NCI-H345 treated with DMSO at 0.1 percent for 48 hours (cell line): ENCODE results near the gene TCERG1L.

Source experiments
- DNase-seq: peaks from one replicate; lab custom pipeline; 2025; ENCODE audit not compliant: unreplicated experiment; lab: John Stamatoyannopoulos, UW

The TCERG1L gene

DNA sequence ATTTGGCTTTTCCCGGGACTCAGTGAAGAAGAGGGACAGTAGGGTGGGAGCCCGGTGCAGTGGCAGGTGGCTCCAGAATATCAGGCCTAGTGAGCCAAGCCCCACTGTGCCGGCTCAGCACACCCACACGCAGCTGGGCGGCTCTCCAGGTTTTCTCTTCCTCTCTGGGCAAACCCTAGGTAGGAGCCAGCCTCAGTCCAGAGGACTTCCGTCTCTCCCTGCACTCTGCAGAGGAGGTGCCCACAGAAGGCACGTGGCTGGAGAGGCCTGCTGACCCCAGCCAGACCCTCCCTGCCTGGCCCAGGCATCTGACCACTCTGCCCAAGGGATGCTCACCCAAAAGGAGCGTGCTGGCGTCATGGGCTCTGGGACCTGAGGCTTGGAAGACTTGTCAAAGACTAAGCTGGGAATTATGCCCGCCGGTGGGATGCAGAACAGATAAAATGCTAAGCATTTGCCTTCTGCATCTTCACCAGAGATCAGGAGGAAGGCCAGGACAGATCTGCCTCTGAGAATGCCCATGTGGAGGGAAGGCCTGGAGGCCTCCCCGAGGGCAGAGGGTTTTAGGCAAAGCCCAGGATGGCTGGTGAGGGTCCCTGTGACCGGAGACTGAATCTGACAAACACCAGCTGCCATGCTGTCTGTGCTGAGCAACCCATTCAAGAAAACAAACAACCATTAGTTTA, 40.2 kb downstream of the TCERG1L start:
- no peak for DNase-seq

DNA sequence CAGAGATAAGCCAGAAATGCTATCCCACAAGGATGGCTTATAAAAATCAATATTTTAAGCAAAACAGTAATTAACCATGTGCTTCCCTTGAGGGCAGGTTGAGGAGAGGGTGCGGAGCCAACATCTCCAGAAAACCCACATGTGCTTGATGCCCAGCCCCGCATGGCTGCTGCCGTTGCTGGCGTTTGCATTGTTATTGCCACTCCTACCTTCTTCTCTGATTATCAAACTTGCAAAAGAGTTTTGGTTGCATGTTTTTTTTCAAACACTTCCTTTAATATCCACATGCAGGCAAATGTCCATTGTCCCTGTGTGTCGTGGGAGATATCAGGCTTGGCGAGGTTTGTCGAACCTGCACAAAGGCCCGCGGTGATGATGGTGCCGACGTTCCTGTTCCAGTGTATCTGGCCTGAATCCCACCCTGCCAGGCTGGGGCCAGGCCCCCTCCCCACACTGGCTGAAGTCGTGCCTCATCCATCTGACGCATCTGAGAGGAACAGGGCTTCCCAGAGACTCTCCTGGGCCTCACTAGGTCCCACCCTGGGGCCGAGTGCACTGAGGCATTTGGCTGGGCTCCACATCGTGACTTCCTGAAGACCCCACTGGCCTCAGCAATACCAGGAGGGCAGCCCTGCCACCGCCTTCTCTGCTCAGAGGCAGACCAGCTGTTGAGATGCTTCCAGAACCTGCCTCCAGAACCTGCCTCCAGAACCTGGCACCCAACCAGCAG, 40.9 kb downstream of the TCERG1L start:
- peak; percentile 63 for DNase-seq

DNA sequence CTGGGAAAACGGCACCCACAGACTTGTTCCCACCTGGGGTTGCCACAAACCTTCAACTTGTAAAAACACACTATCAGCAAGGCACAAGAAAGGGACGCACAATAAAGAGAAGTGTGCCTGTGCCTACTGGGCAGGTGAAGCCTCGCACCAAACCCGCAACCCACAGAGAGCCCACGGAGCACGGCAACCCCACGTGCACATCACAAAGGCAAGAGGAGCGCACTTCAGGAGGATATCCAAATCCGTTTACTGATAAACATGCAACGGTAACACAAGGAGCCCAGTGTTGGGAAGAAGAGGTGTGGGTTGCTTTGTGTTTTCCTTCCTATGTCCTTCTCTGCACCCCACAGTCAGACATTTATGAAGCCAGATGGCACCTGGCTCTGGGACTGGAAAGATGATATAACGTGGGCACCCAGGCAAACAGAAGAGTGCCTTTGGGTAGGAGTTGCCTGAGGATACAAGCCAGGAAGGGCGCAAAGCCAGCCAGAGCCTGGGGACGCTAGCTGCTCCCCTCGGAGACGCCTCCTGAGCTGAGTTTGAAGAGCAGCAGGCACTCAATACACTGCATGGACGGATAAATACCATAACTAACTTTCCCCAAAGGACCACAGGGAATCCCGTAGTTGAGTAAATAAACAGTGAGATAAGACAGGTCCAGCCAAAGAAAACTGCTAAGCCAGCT, 41.6 kb downstream of the TCERG1L start:
- DNase-seq: peak; percentile 63

DNA sequence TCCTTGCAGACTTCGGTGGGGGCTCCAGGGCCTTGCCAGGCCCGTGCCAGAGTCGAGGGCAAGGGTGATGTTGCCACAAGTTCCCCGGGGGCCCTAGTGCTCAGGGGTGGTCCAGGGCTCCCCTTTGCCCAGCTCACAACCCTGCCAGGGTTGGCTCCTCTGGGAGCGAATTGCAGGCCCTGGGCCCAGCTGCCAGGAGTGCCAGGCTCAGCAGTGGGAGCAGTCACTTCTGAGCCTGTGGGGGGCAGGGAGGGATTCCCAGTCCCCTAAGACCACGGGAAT, 43.8 kb downstream of the TCERG1L start:
- no peak for DNase-seq

DNA sequence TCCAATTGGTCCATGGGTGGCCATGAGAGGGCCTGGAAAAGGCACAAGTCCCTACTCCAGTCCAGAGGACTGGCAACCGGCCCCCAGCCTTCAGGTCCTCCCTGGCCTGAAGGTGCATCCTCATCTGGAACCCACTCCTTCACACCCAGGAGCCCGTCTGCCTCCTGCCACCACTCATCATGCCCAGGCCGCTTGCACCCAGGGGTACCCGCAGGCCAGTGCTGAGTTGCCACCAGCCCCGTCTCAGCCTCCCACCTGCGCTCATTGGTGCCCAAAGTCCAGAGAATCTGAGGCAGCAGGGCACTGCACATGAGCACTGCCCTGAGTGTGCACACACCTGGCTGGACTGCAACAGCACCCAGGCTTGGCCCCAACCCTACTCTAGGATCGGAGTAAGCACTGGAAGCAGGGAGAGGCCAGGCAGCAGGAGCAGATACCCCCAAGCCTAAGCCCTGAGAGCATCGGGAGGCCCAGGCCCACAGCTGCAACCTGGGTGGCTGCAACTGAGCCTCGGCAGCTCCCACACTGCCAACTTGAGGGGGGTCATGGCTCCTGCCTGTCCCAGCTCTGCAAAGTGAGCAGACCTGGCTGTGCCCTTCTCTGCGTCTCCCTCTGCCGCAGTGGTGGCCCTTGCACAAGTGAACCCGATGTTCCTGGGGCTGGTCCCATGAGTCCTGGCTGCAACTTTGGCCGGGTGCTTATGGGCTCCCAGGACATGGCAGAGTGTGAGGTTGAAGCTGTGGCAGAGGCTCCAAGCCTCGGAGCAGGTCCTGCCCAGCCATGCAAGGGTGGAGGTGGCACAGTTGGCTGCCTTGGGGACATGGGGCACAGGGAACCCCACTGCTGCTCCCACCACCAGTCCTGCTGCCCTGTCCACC, 44.3 kb downstream of the TCERG1L start:
- DNase-seq: no peak

- DNase-seq: no peak
Observed at GRCh38 chr10:131264110-131264788, 47.3 kb downstream of the TCERG1L start.

DNA sequence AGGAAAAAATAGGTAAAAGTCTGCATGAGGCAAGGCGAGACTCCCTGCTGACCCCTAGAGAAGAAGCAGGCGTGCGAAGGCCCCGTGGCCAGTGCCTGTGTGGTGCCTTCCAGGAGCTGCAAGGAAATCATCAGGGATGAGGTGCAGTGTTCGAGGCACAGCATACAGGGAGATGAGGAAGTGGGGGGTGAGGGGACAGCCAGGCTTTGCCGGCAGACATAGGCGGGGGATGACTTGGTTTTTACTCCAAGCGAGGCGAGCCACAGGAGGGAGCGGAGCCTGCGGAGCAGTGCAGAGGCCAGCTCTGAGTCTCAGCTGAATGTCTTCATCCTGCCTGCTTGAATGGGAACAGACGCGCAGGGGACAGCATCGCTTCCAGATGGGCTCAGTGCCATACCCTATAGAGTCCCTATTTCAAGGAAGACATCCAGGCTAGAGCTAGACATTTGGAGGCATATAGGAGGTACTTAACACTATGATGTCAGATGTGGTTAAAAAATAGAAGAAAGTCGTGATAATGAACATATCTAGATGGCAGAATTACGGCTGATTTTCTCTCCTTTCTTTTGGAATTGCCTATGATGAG, 49.5 kb downstream of the TCERG1L start:
- no peak for DNase-seq

DNA sequence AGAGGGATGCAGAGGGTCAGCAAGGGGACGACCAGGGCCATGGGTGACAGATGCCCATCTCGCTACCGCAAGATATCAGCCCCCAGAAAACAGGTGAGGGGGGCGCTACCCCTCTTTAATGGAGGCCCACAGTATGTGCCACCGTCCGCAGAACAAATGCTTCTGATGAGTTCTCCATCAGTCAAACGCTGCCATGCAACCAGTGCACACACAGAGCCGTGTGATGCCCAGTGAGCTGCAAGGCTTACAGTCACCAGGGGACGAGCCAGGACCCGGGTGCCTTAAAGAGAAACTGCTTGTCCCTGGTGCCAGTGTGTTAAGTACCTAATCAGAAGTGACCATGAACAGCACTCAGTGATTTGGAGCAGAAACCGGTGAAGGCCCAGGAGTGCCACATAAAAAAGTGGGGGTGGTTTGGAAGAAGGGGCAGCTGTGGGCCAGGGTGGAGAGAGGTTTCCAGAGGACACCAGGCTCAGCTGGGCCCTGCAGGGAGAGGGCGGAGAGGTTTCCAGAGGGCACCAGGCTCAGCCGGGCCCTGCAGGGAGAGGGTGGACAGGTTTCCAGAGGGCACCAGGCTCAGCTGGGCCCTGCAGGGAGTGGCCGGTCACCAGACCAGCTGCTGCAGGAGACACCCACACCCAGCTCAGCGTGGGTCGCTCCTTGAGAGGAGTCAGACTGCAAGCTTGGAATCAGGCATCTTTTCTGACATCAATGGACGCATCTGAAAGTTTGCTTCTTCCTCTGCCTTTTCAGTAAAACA, 50.9 kb downstream of the TCERG1L start:
- no peak for DNase-seq

DNA sequence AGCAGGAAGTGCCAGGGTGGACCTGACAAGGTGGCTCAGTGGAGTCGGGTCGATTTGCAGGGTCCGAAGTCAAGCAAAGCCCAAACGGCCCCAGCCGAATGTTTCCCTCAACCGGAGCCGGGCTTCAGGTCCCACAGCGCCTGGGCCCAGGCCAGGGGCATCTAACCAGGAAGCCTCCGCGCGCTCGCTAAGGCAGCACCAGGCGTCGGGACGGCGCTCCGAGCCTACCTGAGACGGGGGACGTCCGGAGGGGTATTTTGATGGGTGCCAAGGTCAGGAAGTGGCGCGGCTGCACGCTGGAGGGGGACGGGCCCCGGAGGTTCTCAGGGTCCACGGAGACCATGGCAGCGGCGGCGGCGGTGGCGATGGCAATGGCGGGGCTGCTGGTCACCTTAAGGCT, 51.5 kb downstream of the TCERG1L start:
- DNase-seq: no peak

DNA sequence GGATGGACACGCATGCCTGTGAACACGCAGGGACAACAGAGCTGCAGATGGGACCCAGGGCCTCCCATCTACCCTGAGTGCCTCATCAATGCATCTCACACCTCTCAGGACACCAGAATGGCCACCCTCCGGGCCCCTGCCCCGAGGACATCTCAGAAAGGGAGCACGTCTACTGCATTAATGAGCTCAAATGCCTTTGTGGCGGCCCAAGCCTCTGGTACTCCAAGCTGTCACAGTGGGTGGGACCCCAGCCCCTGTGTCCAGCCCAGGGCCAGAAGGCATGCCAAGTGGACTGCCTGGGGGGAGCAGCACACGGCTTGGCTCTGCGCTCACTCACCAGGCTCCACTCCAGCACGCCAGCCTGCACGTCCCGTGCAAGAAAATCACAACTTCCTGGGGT, 52.0 kb downstream of the TCERG1L start:
- DNase-seq: no peak

DNA sequence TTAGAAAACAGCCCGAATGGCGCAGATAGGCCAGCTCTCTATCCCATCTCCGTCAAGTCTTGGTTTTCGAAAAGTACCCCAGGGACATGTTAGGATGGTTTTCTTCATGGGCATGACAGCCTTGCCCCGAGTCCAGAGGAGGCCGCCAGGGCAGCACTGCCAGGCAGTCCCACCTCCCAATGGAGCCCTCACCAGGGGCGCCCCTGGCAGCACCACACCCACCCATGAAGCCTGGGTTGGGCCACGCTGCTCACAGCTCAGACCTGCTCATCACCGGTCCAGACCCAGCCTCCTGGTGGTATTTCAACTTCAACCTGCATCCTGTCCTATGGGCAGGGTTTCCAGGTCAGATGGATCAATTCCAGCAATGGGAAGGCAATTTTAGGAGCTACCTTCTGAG, 53.3 kb downstream of the TCERG1L start:
- DNase-seq: no peak

GRCh38 chr10:131257027-131257426, 54.5 kb downstream of the TCERG1L start:
- DNase-seq: no peak

DNA sequence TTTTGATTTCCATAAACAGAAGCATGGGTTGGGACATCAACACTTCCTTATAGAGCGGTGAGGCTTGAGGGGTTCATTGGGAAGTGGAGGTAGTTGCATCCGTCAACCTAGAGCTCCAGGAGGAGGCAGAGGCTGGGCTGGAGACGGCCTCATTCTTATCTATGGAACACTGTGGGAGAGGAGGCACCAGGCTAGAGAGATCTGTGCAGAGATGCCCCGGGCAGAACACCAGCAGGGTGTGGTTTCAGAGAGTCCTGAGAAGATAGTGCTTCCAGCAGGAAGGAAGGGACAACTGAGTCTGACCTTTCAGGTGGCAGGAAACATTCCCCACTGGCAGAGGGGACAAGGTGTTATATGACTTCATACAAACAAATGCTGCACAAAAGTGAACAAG, 56.7 kb downstream of the TCERG1L start:
- no peak for DNase-seq

DNA sequence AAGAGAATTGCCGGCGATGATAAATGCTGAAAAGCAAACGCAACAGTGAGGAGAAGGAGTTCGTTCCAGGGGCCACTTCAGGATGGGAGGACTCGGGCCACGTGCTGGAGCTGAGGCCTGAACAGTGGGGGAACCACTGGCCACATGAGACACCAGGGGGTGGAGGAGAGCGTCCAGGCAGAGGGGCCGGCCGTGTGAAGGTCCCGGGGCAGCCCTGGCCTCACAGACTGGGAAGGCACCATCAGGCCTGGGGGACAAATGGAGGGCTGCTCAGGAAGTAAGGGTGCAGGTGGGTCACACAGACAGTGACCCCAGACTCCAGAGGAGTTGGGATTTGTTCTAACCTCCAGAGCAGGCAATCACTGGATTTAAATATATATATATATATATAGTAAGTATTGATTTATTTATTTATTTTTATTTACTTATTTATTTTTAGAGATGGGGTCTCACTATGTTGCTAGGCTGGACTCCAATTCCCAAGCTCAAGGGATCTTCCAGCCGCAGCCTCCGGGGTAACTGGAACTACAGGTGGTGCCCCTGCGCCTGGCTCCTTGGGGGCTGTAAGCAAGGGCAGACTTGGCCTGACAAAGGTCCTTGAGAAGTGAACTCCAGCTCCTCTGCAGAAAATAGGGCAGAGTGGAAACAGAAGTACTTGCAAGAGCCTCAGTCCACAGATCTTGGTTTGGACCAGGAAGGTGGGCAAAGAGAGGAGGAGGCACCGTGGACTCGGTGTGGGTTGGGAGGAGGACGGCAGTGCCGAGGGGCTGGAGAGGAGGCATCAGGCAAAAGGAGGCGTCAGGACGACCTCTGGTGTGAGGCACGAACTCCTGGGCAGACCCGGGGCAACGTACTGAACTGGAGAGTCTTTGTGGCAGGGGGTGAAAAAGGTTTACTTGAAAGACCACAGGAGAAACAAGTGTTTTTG, 57.3 kb downstream of the TCERG1L start:
- DNase-seq: no peak

DNA sequence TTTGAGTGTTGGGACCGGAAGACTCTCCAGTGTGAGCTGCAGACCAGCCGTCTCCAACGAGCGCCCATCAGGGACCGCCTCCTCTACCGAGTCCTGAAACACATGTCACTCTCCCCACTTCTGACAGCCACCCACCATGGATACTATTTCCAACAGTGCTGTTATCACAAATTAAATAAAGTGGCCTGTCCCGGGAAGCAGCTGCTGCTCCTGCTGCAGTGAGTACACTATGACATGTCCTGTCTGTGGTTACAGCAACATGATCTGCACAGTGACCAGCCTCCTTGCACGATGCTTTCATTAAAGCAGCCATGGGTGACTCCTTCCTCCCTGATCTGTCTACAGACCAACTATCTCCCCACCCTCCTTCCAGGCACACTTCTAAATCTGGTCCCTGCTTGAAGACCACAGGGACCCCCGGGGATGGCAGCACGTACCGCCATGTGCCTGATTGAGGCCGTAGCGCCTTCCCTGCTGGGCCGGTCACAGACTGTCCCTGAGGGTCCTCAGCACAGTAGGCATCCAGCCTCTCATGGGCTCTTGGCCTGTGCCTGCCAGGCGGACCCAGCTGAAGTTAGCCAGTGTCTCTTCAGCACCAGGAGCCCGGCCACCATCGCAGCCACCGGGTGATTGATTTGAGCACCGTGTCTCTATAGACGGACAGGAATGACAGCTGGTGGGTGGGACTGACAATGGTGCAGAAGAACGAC, 58.8 kb downstream of the TCERG1L start:
- no peak for DNase-seq

DNA sequence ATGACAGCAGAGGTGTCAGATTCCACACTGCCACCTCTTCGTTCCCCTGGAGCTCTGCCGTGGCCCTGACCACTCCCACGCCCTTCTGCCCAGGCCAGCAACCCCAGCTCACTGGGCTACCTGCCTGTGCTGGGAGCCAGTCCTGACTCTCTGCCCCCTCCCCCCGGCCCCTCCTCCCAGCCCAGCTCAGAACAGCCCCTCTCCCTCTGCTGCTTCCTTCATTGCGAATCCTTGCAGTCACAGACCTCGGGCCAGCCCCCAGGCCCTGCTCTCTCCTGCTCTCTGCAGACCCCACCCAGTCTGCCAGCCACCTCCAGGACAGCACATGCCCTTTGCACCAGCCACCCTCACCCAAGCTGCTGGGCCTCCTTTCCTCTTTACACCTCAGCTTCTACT, 60.4 kb downstream of the TCERG1L start:
- no peak for DNase-seq

DNA sequence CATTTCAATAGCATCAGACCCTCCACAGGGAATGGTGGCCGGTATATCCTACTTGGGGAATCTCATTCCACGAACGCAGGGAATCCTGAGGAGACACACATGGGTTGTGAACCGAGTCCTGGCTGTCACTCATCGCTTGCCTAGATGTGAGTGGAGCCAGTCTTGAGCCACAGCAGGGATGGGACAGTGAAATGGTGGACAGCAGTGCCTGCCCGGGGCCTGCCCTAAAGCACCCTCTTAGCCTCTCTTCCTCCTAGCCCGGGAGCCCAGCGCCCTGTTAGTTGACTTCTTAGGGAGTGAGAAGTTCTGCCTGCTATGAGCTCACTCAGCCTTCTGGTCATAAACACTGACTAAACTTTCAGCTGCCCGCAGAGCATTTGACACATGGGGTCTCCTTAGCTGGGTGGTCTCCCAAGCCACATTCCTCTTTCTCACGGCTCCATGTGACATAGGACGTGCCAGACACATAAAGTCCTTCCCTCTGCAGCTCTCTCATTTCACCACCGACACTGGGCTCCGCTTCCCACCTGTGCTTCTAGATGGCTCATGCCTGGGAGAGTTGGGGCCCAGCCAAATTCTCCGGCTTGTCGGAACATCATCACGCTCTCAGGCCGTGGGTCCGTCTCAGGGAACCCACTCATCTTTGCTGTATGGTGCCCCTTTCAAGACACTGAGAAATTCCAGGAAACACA, 60.9 kb downstream of the TCERG1L start:
- DNase-seq: no peak

- DNase-seq: no peak
Observed at GRCh38 chr10:131249955-131250344, 61.6 kb downstream of the TCERG1L start.
